Activated B cell treated with CpG ODN at 0.5 μM for 24 hours (primary cell): ENCODE results near the gene PKDREJ. TPM values are rescaled to one million over a fixed set of nuclear protein-coding genes. Genes with fewer than 3 reads are reported as not detected.

Experiments
- ATAC-seq: fragments of 200-7000 bp; cut with Tn5 transposase; one replicate; pipeline ENCODE4 v1.10.0; 2021; ENCODE audit warnings: low read depth, mild to moderate bottlenecking, moderate library complexity
- CTCF ChIA-PET: fragments of 350-600 bp; sonication (Branson Sonifier 250); formaldehyde crosslinking; loops from one replicate; lab custom pipeline; 2021; ENCODE audit warnings: antibody characterized with exemption; lab: Charles Lee
- POLR2A ChIA-PET: fragments of 350-600 bp; sonication (Branson Sonifier 250); formaldehyde crosslinking; loops from one replicate; lab custom pipeline; 2021; ENCODE audit warnings: antibody characterized with exemption; lab: Charles Lee
- DNase-seq: peaks from one replicate; pipeline ENCODE4 v3.0.0; 2022
- H3K27ac Mint-ChIP-seq: one replicate; pipeline ENCODE4 v1.8.0; 2020; ENCODE audit warnings: mixed read lengths
- H3K27me3 Mint-ChIP-seq: one replicate; pipeline ENCODE4 v1.8.0; 2021; ENCODE audit warnings: mixed read lengths
- H3K36me3 Mint-ChIP-seq: one replicate; pipeline ENCODE4 v1.8.0; 2021; ENCODE audit warnings: low read depth, mixed read lengths
- H3K4me1 Mint-ChIP-seq: one replicate; pipeline ENCODE4 v1.8.0; 2021; ENCODE audit warnings: mixed read lengths
- H3K4me3 Mint-ChIP-seq: one replicate; pipeline ENCODE4 v1.8.0; 2020; ENCODE audit warnings: mild to moderate bottlenecking, mixed read lengths
- H3K9me3 Mint-ChIP-seq: one replicate; pipeline ENCODE4 v1.8.0; 2020; ENCODE audit warnings: mixed read lengths
- intact Hi-C: fragments of 100-400 bp; cut with micrococcal nuclease; formaldehyde crosslinking; loops from one replicate; pipeline ENCODE4 v1.15.1; 2024
- total RNA-seq: library from RNA; stranded (reverse); gene quantifications from 2 replicates; pipeline ENCODE4 v1.2.3, GENCODE V29; 2022
- TF ChIP-seq, protein P1 (sequence below): fragments of 200-600 bp; IDR thresholded peaks from one replicate; pipeline ENCODE4 v1.8.0; 2022; ENCODE audit warnings: antibody characterized with exemption, mild to moderate bottlenecking

PKDREJ gene
- total RNA-seq, 1 donor from 2014 or later, result not detected

DNA sequence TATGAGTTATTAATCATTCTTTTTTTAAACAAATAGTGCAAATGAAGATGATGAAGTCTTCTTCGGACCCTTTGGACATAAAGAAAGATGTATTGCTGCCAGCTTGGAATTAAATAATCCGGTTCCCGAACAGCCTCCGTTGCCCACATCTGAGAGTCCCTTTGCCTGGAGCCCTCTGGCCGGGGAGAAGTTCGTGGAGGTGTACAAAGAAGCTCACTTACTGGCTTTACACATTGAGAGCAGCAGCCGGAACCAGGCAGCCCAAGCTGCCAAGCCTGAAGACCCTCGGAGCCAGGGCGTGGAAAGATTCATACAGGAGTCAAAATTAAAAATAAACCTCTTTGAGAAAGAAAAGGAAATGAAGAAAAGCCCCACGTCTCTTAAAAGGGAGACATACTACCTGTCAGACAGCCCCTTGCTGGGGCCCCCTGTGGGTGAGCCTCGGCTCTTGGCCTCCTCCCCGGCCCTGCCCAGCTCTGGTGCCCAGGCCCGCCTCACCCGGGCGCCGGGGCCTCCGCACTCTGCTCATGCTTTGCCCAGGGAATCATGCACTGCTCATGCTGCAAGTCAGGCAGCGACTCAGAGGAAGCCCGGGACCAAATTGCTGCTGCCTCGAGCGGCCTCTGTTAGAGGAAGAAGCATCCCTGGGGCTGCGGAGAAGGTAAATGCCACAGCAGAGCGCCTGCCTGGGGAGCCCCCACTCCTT lies 45.3 kb upstream of the PKDREJ start:
- Mint-ChIP-seq H3K27me3 (no peaks in the 10 kb centered on the region), H3K36me3 (no peaks in the 10 kb centered on the region), H3K9me3 (no peaks in the 10 kb centered on the region), H3K4me3 (no peak overlapping the region), H3K4me1 (no peaks in the 10 kb centered on the region), H3K27ac (no peak overlapping the region)
- TF ChIP-seq, protein P1, sequence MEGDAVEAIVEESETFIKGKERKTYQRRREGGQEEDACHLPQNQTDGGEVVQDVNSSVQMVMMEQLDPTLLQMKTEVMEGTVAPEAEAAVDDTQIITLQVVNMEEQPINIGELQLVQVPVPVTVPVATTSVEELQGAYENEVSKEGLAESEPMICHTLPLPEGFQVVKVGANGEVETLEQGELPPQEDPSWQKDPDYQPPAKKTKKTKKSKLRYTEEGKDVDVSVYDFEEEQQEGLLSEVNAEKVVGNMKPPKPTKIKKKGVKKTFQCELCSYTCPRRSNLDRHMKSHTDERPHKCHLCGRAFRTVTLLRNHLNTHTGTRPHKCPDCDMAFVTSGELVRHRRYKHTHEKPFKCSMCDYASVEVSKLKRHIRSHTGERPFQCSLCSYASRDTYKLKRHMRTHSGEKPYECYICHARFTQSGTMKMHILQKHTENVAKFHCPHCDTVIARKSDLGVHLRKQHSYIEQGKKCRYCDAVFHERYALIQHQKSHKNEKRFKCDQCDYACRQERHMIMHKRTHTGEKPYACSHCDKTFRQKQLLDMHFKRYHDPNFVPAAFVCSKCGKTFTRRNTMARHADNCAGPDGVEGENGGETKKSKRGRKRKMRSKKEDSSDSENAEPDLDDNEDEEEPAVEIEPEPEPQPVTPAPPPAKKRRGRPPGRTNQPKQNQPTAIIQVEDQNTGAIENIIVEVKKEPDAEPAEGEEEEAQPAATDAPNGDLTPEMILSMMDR, result no peak
- intact Hi-C loops, result no loop called here
- POLR2A ChIA-PET, result interaction anchor here (0.8 kb wide), 1 partner anchor 12 kb away, joined by 3 read pairs; the partner anchor contains the start of gene GTSE1
- ATAC-seq (no peak), DNase-seq (no peak)
- CTCF ChIA-PET, result no interaction called here

DNA sequence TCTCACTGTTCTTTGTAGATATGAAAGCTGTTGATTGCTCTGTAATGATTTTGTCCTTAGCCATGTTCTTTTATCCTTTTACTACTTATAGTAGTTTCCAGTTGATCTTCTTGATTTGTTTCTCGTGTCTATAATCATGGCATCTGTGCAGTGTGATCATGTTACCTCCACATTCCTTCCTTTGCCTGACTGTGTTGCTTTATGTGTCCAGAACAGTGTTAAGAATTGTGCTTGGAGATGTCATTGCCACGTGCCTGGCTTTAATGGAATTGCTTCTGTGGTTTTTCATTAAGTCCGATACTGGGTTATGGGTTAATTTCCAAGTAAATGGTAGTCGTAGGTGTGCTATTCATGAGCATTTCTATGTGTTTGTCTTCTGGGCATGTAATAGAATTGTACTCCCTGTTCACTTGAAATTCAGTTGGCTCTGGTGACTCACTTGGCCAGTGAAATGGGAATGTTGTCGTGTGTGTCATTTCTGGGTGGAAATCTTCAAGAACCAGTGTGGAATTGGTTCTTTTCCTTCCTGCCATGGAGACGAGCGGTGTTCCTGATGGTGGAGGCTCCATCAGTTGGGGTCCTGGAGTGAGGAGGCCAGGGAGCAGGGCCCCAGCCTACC lies 40.3 kb upstream of the PKDREJ start:
- no peaks in the 10 kb centered on the region for H3K36me3 Mint-ChIP-seq
- H3K9me3 Mint-ChIP-seq, result no peaks in the 10 kb centered on the region
- intact Hi-C loops, result no loop called here
- no peaks in the 10 kb centered on the region for H3K27me3 Mint-ChIP-seq
- ATAC-seq (no peak), DNase-seq (no peak)
- CTCF ChIA-PET, result no interaction called here
- POLR2A ChIA-PET, result no interaction called here
- H3K4me1 Mint-ChIP-seq, result no peaks in the 10 kb centered on the region
- H3K4me3 Mint-ChIP-seq, result no peak overlapping the region
- TF ChIP-seq, protein P1, result no peak
- no peak overlapping the region for H3K27ac Mint-ChIP-seq

DNA sequence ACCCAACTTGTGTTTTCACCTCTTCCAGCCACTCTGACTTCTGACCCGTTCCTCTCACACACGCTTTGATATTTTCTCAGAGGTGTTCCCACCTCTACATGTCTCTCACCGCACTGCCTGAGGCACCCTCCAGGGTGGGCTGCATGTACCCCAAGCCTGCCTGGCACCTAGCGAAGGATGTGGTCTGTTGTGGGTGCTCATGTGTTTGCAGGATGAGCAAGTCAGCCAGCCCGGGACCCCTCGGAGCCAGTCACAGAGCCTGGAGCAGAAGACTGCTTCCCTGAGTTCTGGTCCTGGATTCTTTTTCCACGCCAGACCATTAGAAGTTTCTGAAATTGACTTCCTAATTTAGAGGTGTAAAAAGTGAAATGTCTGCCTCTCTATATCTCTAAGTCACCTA lies 37.3 kb upstream of the PKDREJ start:
- Mint-ChIP-seq H3K4me3 (no peak overlapping the region), H3K36me3 (peaks cover 2% of the 10 kb centered on the region), H3K27me3 (no peaks in the 10 kb centered on the region), H3K4me1 (peaks cover 18% of the 10 kb centered on the region), H3K9me3 (no peaks in the 10 kb centered on the region), H3K27ac (no peak overlapping the region)
- no peak for DNase-seq
- no peak for ATAC-seq
- intact Hi-C loops, result no loop called here
- ChIA-PET POLR2A (no interaction called here), CTCF (no interaction called here)
- TF ChIP-seq, protein P1, result no peak

DNA sequence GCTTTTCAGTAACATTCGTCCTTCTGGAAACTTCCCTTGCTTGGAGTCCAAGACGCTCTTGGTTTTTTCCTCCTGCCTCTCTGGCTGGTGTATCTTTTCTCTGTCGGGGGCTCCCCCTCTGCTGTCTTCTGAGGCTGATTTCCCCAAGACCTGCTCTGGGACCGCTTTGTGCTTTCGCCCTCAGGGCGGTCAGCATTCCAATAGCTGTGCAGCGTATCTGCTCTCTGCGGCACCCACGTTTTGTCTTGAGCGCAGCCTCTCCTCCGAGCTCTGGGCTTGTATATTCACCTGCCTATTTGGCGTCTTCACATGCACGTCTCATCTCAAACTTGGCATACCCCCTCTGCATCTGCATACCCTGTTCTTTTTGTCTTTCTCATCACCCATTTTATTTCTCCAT lies 36.0 kb upstream of the PKDREJ start:
- DNase-seq, result no peak
- Mint-ChIP-seq H3K4me1 (peaks cover 27% of the 10 kb centered on the region), H3K27ac (no peak overlapping the region), H3K9me3 (no peaks in the 10 kb centered on the region), H3K36me3 (peaks cover 2% of the 10 kb centered on the region), H3K27me3 (no peaks in the 10 kb centered on the region), H3K4me3 (no peak overlapping the region)
- no peak for ATAC-seq
- CTCF ChIA-PET, result no interaction called here
- TF ChIP-seq, protein P1, result no peak
- POLR2A ChIA-PET, result interaction anchor here (0.8 kb wide), 1 partner anchor 37 kb away, joined by 3 read pairs; the partner anchor contains the start of gene TRMU
- intact Hi-C loops, result loop anchor here (10.0 kb wide), 1 partner anchor 304 kb away; no protein-coding TSS in a partner anchor

DNA sequence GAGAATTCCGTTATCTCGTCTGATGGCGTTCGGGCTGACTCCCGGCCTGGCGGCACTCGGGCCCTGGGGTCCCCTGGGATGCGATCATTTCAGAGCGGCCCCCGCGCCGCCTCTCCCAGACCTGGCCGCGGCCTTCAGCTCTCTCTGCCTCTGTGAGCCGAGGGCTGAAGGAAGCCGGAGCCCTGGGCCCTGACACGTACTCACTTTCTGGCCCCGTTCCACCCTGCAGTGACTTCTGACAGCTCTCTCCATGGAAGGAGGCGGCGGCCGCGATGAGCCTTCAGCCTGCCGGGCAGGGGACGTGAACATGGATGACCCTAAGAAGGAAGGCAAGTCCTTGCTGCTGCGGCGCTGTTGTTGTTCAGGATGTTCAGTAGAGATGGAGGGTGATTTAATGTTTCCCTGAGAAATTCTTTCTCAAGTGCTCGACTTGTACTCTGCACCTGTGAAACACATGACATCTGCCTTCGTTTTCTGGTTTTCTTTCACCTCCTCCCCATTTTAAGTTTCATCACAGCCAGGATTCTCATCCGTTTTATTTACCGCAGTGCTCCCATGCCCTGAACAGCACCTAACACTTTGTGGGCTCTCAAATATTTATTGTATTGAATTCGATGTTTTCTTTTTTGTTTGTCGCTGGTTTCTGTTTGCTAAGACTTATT lies 34.1 kb upstream of the PKDREJ start:
- Mint-ChIP-seq H3K4me1 (peaks cover 46% of the 10 kb centered on the region), H3K36me3 (peaks cover 2% of the 10 kb centered on the region), H3K9me3 (no peaks in the 10 kb centered on the region), H3K4me3 (peak overlapping the region; percentile 70), H3K27me3 (no peaks in the 10 kb centered on the region), H3K27ac (no peak overlapping the region)
- ChIA-PET CTCF (interaction anchor here (2.3 to 2.5 kb wide), 2 partner anchors 175 to 180 kb away, joined by 8 to 16 read pairs; no protein-coding TSS in a partner anchor), POLR2A (interaction anchor here (1.0 to 2.1 kb wide), 6 partner anchors 11 to 262 kb away, joined by 3 to 29 read pairs (median 9); partner anchors contain the start of genes CDPF1 and TTC38)
- DNase-seq (no peak), ATAC-seq (no peak)
- TF ChIP-seq, protein P1, result no peak
- intact Hi-C loops, result loop anchor here (2.0 to 10.0 kb wide), 3 partner anchors 38 to 302 kb away; partner anchors contain the start of gene TRMU
